Measurements from ENCODE around the gene PRDM11. TPM values are rescaled to one million over a fixed set of nuclear protein-coding genes. Genes with fewer than 3 reads are reported as not detected.

Gene PRDM11
- total RNA-seq, 1 experiment from 2014 or later = 4.0 TPM

DNA sequence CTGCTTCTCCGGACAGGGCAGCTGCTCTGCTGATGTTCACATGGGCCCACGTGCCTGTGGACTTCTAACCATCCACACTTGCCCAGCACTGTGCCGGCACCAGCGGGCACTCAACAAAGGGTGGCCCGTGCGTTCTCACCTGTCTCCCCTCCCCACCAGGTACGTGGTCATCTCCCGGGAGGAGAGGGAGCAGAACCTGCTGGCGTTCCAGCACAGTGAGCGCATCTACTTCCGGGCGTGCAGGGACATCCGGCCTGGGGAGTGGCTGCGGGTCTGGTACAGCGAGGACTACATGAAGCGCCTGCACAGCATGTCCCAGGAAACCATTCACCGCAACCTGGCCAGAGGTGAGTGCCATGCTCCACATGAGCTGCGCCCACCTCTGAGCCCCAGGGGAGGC, 73.0 kb downstream of the PRDM11 start:
- DNase-seq (ENCODE audit: unreplicated experiment) = no peak
- Mint-ChIP-seq H3K4me1 (ENCODE audit: insufficient read depth, unreplicated experiment) (no peaks in the 10 kb centered on the region), H3K36me3 (ENCODE audit: insufficient read depth, unreplicated experiment) (no peaks in the 10 kb centered on the region), H3K9me3 (ENCODE audit: unreplicated experiment) (no peaks in the 10 kb centered on the region), H3K4me3 (ENCODE audit: unreplicated experiment) (no peak overlapping the region), H3K27ac (ENCODE audit: low read depth, unreplicated experiment) (no peak overlapping the region), H3K27me3 (ENCODE audit: insufficient read depth, unreplicated experiment) (no peaks in the 10 kb centered on the region)
- BruUV-seq (replicated peaks) = no TSS peak
- CTCF ChIA-PET = no interaction called here
- TF ChIP-seq, protein P1, sequence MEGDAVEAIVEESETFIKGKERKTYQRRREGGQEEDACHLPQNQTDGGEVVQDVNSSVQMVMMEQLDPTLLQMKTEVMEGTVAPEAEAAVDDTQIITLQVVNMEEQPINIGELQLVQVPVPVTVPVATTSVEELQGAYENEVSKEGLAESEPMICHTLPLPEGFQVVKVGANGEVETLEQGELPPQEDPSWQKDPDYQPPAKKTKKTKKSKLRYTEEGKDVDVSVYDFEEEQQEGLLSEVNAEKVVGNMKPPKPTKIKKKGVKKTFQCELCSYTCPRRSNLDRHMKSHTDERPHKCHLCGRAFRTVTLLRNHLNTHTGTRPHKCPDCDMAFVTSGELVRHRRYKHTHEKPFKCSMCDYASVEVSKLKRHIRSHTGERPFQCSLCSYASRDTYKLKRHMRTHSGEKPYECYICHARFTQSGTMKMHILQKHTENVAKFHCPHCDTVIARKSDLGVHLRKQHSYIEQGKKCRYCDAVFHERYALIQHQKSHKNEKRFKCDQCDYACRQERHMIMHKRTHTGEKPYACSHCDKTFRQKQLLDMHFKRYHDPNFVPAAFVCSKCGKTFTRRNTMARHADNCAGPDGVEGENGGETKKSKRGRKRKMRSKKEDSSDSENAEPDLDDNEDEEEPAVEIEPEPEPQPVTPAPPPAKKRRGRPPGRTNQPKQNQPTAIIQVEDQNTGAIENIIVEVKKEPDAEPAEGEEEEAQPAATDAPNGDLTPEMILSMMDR (IDR thresholded peaks at IDR 0.05; ENCODE audit: unreplicated experiment) = no peak
- intact Hi-C loops (cut with micrococcal nuclease) = no loop called here
- POLR2A ChIA-PET = no interaction called here

GRCh38 chr11:45223496-45223895, 77.1 kb downstream of the PRDM11 start:
- Mint-ChIP-seq H3K9me3 (ENCODE audit: unreplicated experiment) (no peaks in the 10 kb centered on the region), H3K27me3 (ENCODE audit: insufficient read depth, unreplicated experiment) (no peaks in the 10 kb centered on the region), H3K4me1 (ENCODE audit: insufficient read depth, unreplicated experiment) (no peaks in the 10 kb centered on the region), H3K4me3 (ENCODE audit: unreplicated experiment) (no peak overlapping the region), H3K36me3 (ENCODE audit: insufficient read depth, unreplicated experiment) (no peaks in the 10 kb centered on the region), H3K27ac (ENCODE audit: low read depth, unreplicated experiment) (no peak overlapping the region)
- BruUV-seq (replicated peaks) = no TSS peak
- POLR2A ChIA-PET = interaction anchor here (0.7 kb wide), 1 partner anchor 21 kb away, joined by 4 read pairs; no protein-coding TSS in a partner anchor
- TF ChIP-seq, protein P1 (IDR thresholded peaks at IDR 0.05; ENCODE audit: unreplicated experiment) = no peak
- CTCF ChIA-PET = interaction anchor here (0.9 to 1.4 kb wide), 2 partner anchors 10 kb away, joined by 3 to 11 read pairs; no protein-coding TSS in a partner anchor
- intact Hi-C loops (cut with micrococcal nuclease) = no loop called here
- DNase-seq (ENCODE audit: unreplicated experiment) = no peak

DNA sequence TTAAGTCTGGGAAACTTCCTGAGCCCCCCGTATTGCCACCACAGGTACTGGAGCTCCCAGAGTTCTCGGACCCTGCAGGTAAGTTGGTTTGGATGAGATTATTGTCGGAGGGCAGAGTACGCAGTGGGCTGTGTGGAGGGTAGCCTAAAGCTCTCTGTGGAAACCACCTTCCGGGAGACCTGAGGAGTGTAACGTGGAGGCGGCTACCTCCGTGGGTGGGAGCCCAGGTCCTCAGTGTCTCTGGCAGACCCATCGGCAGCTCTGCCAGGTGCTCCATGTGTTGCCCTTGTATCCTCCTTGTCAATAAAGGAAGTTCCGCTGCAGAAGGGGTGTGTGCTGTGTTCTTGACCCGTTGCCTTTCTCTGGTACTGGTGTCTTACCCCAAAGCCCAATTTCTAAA, 78.3 kb downstream of the PRDM11 start:
- intact Hi-C loops (cut with micrococcal nuclease) = no loop called here
- BruUV-seq (replicated peaks) = no TSS peak
- TF ChIP-seq, protein P1 (IDR thresholded peaks at IDR 0.05; ENCODE audit: unreplicated experiment) = no peak
- no peak overlapping the region for H3K4me3 Mint-ChIP-seq (ENCODE audit: unreplicated experiment)
- no peaks in the 10 kb centered on the region for H3K4me1 Mint-ChIP-seq (ENCODE audit: insufficient read depth, unreplicated experiment)
- H3K36me3 Mint-ChIP-seq (ENCODE audit: insufficient read depth, unreplicated experiment) = no peaks in the 10 kb centered on the region
- DNase-seq (ENCODE audit: unreplicated experiment) = no peak
- ChIA-PET POLR2A (interaction anchor here (0.6 kb wide), 1 partner anchor 596 kb away, joined by 3 read pairs; no protein-coding TSS in a partner anchor), CTCF (interaction anchor here (0.6 to 1.4 kb wide), 3 partner anchors 9 to 431 kb away, joined by 3 to 11 read pairs (median 4); no protein-coding TSS in a partner anchor)
- H3K9me3 Mint-ChIP-seq (ENCODE audit: unreplicated experiment) = no peaks in the 10 kb centered on the region
- H3K27me3 Mint-ChIP-seq (ENCODE audit: insufficient read depth, unreplicated experiment) = no peaks in the 10 kb centered on the region
- H3K27ac Mint-ChIP-seq (ENCODE audit: low read depth, unreplicated experiment) = no peak overlapping the region

- CTCF ChIA-PET = interaction anchor here (0.7 kb wide), 1 partner anchor 430 kb away, joined by 4 read pairs; no protein-coding TSS in a partner anchor
- Mint-ChIP-seq H3K27ac (ENCODE audit: low read depth, unreplicated experiment) (no peak overlapping the region), H3K9me3 (ENCODE audit: unreplicated experiment) (no peaks in the 10 kb centered on the region)
These were observed 78.8 kb downstream of the PRDM11 start for GRCh38 chr11:45225277-45225676.

More at GRCh38 chr11:45225277-45225676, 78.8 kb downstream of the PRDM11 start:
- Mint-ChIP-seq H3K36me3 (ENCODE audit: insufficient read depth, unreplicated experiment) (no peaks in the 10 kb centered on the region), H3K4me3 (ENCODE audit: unreplicated experiment) (no peak overlapping the region), H3K27me3 (ENCODE audit: insufficient read depth, unreplicated experiment) (no peaks in the 10 kb centered on the region), H3K4me1 (ENCODE audit: insufficient read depth, unreplicated experiment) (no peaks in the 10 kb centered on the region)
- no peak for DNase-seq (ENCODE audit: unreplicated experiment)
- BruUV-seq (replicated peaks) = no TSS peak
- intact Hi-C loops (cut with micrococcal nuclease) = no loop called here
- POLR2A ChIA-PET = no interaction called here
- TF ChIP-seq, protein P1 (IDR thresholded peaks at IDR 0.05; ENCODE audit: unreplicated experiment) = no peak

All from MCF 10A (cell line).